OCI-LY7 (cell line): Measurements from ENCODE around the gene NOCT. TPM values are rescaled to one million over a fixed set of nuclear protein-coding genes. Genes with fewer than 3 reads are reported as not detected.
A peak's percentile ranks its signal among the peaks of the same experiment; 100 is the strongest.

Experiments
- BruUV-seq: library from RNA; stranded (reverse); fragments of 400-500 nt; replicated peaks from 2 replicates; lab custom pipeline; 2021; lab: Mats Ljungman, UMichigan
- CTCF ChIA-PET: fragments of 300-600 bp; sonication (Branson Sonifier 250); formaldehyde crosslinking; loops from one replicate; lab custom pipeline; 2022; ENCODE audit warnings: antibody characterized with exemption; ENCODE audit not compliant: unreplicated experiment; lab: Charles Lee
- POLR2A ChIA-PET: fragments of 300-600 bp; sonication (Branson Sonifier 250); formaldehyde crosslinking; loops from one replicate; lab custom pipeline; 2022; ENCODE audit warnings: antibody characterized with exemption; lab: Charles Lee
- DNase-seq: peaks from one replicate; pipeline ENCODE4 v3.0.0-alpha.2; 2015; ENCODE audit warnings: low spot score
- H2AFZ ChIP-seq: fragments of 200-600 bp; sonication (generic), shearing (Covaris generic); 2 replicates; pipeline ENCODE4 v1.6.1; 2014; ENCODE audit warnings: mild to moderate bottlenecking, antibody characterized with exemption, low read length, moderate library complexity
- H3K27ac ChIP-seq: fragments of 200-600 bp; sonication (generic); 2 replicates; pipeline ENCODE4 v1.5.1; 2014; ENCODE audit warnings: mixed run types, low read depth, mild to moderate bottlenecking, moderate library complexity, low read length, inconsistent platforms; ENCODE audit not compliant: poor library complexity, severe bottlenecking
- H3K36me3 ChIP-seq: fragments of 200-600 bp; sonication (generic); 2 replicates; pipeline ENCODE4 v1.6.1; 2014; ENCODE audit warnings: mild to moderate bottlenecking, antibody characterized with exemption, low read length, moderate library complexity, mixed read lengths; ENCODE audit not compliant: insufficient read depth
- H3K4me1 ChIP-seq: fragments of 200-600 bp; sonication (generic); 2 replicates; pipeline ENCODE4 v1.5.1; 2014; ENCODE audit warnings: mild to moderate bottlenecking, low read length; ENCODE audit not compliant: insufficient read depth, poor library complexity, severe bottlenecking
- H3K4me2 ChIP-seq: fragments of 200-600 bp; sonication (generic); 2 replicates; pipeline ENCODE4 v1.6.1; 2014; ENCODE audit warnings: mild to moderate bottlenecking, low read length
- H3K4me3 ChIP-seq: fragments of 200-600 bp; sonication (generic); 2 replicates; pipeline ENCODE4 v1.5.1; 2014; ENCODE audit warnings: mild to moderate bottlenecking, low read depth, low read length; ENCODE audit not compliant: poor library complexity, severe bottlenecking
- H3K79me2 ChIP-seq: fragments of 200-600 bp; sonication (generic); 2 replicates; pipeline ENCODE4 v1.6.1; 2016; ENCODE audit warnings: low read depth, mild to moderate bottlenecking, low read length, moderate library complexity, mixed read lengths; ENCODE audit not compliant: insufficient read depth
- H3K9me2 ChIP-seq: fragments of 200-600 bp; sonication (generic); 2 replicates; pipeline ENCODE4 v1.6.1; 2016; ENCODE audit warnings: mild to moderate bottlenecking, low read length, mixed read lengths; ENCODE audit not compliant: insufficient read depth
- H3K9me3 ChIP-seq: fragments of 200-600 bp; sonication (generic); 2 replicates; pipeline ENCODE4 v1.6.1; 2014; ENCODE audit warnings: mild to moderate bottlenecking, mixed run types, low read length, mixed read lengths
- H4K20me1 ChIP-seq: fragments of 200-600 bp; sonication (generic); 2 replicates; pipeline ENCODE4 v1.6.1; 2014; ENCODE audit warnings: mild to moderate bottlenecking, antibody characterized with exemption, low read length, moderate library complexity, mixed read lengths; ENCODE audit not compliant: insufficient read depth
- EZH2phosphoT487 ChIP-seq: fragments of 200-600 bp; sonication (generic); IDR thresholded peaks from 2 replicates; pipeline ENCODE4 v1.6.1; 2018; ENCODE audit warnings: low read depth, borderline replicate concordance, mild to moderate bottlenecking, mixed run types, antibody characterized with exemption, low read length, moderate library complexity, mixed read lengths
- intact Hi-C: fragments of 100-400 bp; cut with micrococcal nuclease; formaldehyde crosslinking; loops from one replicate; pipeline ENCODE4 v1.10.0; 2022; ENCODE audit not compliant: unreplicated experiment
- total RNA-seq, 2 experiments: library from RNA; depleted of rRNA in 1 of 2; stranded (reverse); fragments of >200 nt in 1 of 2; shearing (Covaris generic) in 1 of 2; gene quantifications; 2 replicates each; pipeline ENCODE4 v1.2.3, GENCODE V29; 2014 to 2022
- TF ChIP-seq, protein P1 (sequence below): fragments of 200-600 bp; sonication (generic); conservative IDR thresholded peaks from 2 replicates; pipeline ENCODE4 v1.5.1; 2014; ENCODE audit warnings: mild to moderate bottlenecking, antibody characterized with exemption, low read length, moderate library complexity, mixed read lengths

The NOCT gene
- total RNA-seq, 2 experiments from 2014 or later, result 17.8 to 22.8 TPM

DNA sequence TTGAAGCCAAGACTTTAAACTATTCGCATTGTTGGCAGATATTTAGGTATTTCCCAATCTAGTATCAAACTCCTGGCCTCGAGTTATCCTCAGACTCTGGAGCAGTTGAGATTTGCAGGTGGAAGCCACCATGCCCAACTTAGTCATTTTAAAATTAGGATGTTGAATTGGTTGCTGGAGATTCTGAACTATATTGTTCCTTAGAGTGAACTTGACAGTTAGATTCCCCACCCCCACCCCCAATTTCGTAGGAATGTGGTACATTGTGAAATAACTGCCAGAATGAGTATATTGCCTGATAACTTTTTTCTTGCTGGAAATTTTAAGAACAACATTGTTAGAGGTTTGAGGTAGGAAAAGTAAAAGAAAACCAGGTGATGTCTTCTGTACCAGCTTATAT lies 2.3 kb downstream of the NOCT start:
- DNase-seq, result no peak
- Histone ChIP-seq H2AFZ (no peak overlapping the region), H3K4me1 (peaks cover 38% of the 10 kb centered on the region), H4K20me1 (peaks cover 13% of the 10 kb centered on the region; the same call in 1 of the 2 replicates), H3K4me2 (peak overlapping the region; percentile 64), H3K36me3 (peaks cover 41% of the 10 kb centered on the region), H3K9me3 (no peaks in the 10 kb centered on the region), H3K27ac (no peak overlapping the region), H3K9me2 (no peaks in the 10 kb centered on the region), H3K4me3 (peak overlapping the region; percentile 42), H3K79me2 (peaks cover 66% of the 10 kb centered on the region)
- BruUV-seq, result no TSS peak
- ChIA-PET CTCF (no interaction called here), POLR2A (interaction anchor here (0.6 to 4.7 kb wide), 4 partner anchors 10 to 1530 kb away, joined by 3 to 24 read pairs (median 4); no protein-coding TSS in a partner anchor)
- TF ChIP-seq EZH2phosphoT487, result no peak
- TF ChIP-seq, protein P1, sequence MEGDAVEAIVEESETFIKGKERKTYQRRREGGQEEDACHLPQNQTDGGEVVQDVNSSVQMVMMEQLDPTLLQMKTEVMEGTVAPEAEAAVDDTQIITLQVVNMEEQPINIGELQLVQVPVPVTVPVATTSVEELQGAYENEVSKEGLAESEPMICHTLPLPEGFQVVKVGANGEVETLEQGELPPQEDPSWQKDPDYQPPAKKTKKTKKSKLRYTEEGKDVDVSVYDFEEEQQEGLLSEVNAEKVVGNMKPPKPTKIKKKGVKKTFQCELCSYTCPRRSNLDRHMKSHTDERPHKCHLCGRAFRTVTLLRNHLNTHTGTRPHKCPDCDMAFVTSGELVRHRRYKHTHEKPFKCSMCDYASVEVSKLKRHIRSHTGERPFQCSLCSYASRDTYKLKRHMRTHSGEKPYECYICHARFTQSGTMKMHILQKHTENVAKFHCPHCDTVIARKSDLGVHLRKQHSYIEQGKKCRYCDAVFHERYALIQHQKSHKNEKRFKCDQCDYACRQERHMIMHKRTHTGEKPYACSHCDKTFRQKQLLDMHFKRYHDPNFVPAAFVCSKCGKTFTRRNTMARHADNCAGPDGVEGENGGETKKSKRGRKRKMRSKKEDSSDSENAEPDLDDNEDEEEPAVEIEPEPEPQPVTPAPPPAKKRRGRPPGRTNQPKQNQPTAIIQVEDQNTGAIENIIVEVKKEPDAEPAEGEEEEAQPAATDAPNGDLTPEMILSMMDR, result no peak
- intact Hi-C loops, result loop anchor here (2.0 to 5.0 kb wide), 4 partner anchors 159 to 1134 kb away; partner anchors contain the start of genes ELF2, MAML3 and SETD7

GRCh38 chr4:139018501-139018900 lies 2.9 kb downstream of the NOCT start:
- peak overlapping the region; percentile 64 for H3K4me2 ChIP-seq
- CTCF ChIA-PET, result interaction anchor here (1.2 kb wide), 1 partner anchor 12 kb away, joined by 5 read pairs; no protein-coding TSS in a partner anchor
- TF ChIP-seq, protein P1, result no peak
- no peak for TF ChIP-seq EZH2phosphoT487
- H3K9me3 ChIP-seq, result no peaks in the 10 kb centered on the region
- DNase-seq, result no peak
- POLR2A ChIA-PET, result interaction anchor here (0.6 to 4.7 kb wide), 4 partner anchors 10 to 312 kb away, joined by 3 to 24 read pairs (median 4); no protein-coding TSS in a partner anchor
- peak overlapping the region; percentile 42 for H3K4me3 ChIP-seq
- no peak overlapping the region for H2AFZ ChIP-seq
- H3K27ac ChIP-seq, result peak overlapping the region; percentile 7
- intact Hi-C loops, result loop anchor here (5.0 kb wide), 3 partner anchors 159 to 1134 kb away; partner anchors contain the start of genes ELF2, MAML3 and SETD7
- peaks cover 38% of the 10 kb centered on the region for H3K4me1 ChIP-seq
- peaks cover 46% of the 10 kb centered on the region for H3K36me3 ChIP-seq
- TSS peak; percentile 57 for BruUV-seq
- H3K79me2 ChIP-seq, result peaks cover 73% of the 10 kb centered on the region
- no peaks in the 10 kb centered on the region for H3K9me2 ChIP-seq
- peaks cover 13% of the 10 kb centered on the region; the same call in 1 of the 2 replicates for H4K20me1 ChIP-seq
